K562 (cell line): ENCODE data around the gene ANKZF1. TPM values are rescaled to one million over a fixed set of nuclear protein-coding genes. Genes with fewer than 3 reads are reported as not detected.

Experiments
- ZBTB40 ChIP-seq, 2 experiments: fragments of 450-650 bp in 1 of 2; sonication (generic) in 1 of 2; formaldehyde crosslinking in 1 of 2; IDR thresholded peaks; 2 replicates each; pipeline versions ENCODE4 v1.7.1 to v1.9.0; 2016 to 2022; ENCODE audit warnings: inconsistent platforms in 1 of 2, mild to moderate bottlenecking in 1 of 2, missing genetic modification reagents in 1 of 2
- polyA plus RNA-seq, 8 experiments: library from polyadenylated mRNA; depleted of rRNA in 4 of 8; stranded (reverse) in 5 of 8; unstranded in 3 of 8; fragments of >200 nt; fragmentation: Nextera tagmentation in 2 of 8; fragmentation: Illumina TruSeq in 1 of 8; extraction: Ambion mirVana in 2 of 8; extraction: Trizol in 1 of 8; gene quantifications; 2 replicates each; pipeline versions ENCODE4 v1.2.1 to v1.2.3, GENCODE V29; 2011 to 2014; ENCODE audit warnings: inconsistent platforms in 1 of 8, missing spikeins in 1 of 8
- total RNA-seq, 7 experiments: library from RNA; depleted of rRNA in 6 of 7; stranded (reverse); fragments of >200 nt in 6 of 7; fragmentation: Illumina TruSeq in 2 of 7; extraction: Trizol in 2 of 7; gene quantifications; 2 replicates each; pipeline versions ENCODE4 v1.2.1 to v1.2.3, GENCODE V29; 2011 to 2021; ENCODE audit warnings: low replicate concordance in 1 of 7
- TF ChIP-seq, protein P1 (sequence below): fragments of 450-650 bp; IDR thresholded peaks from 2 replicates; pipeline ENCODE4 v1.6.1; 2018; ENCODE audit not compliant: partially characterized antibody

The ANKZF1 gene
- total and polyA plus RNA-seq, 9 of the 15 experiments (the other 6 are each of a cell fraction or from before 2014, with no cell fraction given) = 3.1 to 60.6 (median 31.0) TPM

DNA sequence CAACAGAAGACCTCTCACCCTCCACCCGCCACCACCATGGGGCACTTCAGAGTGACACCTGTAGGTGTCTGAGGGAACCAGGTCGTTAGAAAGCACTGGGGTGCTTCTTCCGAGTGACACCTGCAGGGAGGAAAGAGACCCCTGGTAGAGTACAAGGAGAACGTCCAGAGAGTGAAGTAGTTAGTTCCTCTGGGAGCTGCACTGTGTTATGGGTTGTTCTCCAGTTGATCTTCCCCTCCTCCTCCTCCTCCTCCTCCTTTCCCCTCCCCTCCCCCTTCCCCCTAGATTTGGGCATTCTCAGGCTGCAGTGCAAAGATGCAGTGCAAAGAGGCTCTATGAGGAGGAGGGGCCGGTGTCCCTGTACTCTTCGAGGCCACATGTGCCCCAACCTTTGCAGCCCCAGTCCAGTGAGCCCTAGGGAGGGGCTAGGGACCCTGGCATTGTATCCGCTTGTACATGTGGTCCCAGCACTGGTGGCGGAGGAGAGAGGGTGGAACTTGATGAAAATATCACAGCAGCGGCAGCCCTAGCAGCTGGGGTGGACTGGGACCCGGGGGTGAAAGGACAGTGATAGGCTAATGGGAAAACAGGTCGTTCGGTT, 50.4 kb downstream of the ANKZF1 start (continued):
- TF ChIP-seq ZBTB40 (IDR thresholded peaks at IDR 0.05) = peak; percentile 50; the same call in 1 of the 2 replicates
- TF ChIP-seq ZBTB40 (CRISPR knock-in tag; IDR thresholded peaks at IDR 0.05) = no peak
- TF ChIP-seq, protein P1, sequence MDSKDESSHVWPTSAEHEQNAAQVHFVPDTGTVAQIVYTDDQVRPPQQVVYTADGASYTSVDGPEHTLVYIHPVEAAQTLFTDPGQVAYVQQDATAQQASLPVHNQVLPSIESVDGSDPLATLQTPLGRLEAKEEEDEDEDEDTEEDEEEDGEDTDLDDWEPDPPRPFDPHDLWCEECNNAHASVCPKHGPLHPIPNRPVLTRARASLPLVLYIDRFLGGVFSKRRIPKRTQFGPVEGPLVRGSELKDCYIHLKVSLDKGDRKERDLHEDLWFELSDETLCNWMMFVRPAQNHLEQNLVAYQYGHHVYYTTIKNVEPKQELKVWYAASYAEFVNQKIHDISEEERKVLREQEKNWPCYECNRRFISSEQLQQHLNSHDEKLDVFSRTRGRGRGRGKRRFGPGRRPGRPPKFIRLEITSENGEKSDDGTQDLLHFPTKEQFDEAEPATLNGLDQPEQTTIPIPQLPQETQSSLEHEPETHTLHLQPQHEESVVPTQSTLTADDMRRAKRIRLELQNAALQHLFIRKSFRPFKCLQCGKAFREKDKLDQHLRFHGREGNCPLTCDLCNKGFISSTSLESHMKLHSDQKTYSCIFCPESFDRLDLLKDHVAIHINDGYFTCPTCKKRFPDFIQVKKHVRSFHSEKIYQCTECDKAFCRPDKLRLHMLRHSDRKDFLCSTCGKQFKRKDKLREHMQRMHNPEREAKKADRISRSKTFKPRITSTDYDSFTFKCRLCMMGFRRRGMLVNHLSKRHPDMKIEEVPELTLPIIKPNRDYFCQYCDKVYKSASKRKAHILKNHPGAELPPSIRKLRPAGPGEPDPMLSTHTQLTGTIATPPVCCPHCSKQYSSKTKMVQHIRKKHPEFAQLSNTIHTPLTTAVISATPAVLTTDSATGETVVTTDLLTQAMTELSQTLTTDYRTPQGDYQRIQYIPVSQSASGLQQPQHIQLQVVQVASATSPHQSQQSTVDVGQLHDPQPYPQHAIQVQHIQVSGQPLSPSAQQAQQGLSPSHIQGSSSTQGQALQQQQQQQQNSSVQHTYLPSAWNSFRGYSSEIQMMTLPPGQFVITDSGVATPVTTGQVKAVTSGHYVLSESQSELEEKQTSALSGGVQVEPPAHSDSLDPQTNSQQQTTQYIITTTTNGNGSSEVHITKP = peak; percentile 5
